GM21723 (cell line): ENCODE measurements around the gene SLC7A5.
A peak's percentile ranks its signal among the peaks of the same experiment; 100 is the strongest.
"Not testable (repeated sequence)": the region's sequence is repeated elsewhere in the genome, so short reads cannot be mapped to it uniquely, and the experiment has no call there.

Experiments
- ATAC-seq: cut with Tn5 transposase; IDR thresholded peaks from one replicate; pipeline ENCODE4 v1.9.1; 2021; ENCODE audit warnings: mild to moderate bottlenecking, moderate library complexity; ENCODE audit not compliant: unreplicated experiment

Gene SLC7A5

DNA sequence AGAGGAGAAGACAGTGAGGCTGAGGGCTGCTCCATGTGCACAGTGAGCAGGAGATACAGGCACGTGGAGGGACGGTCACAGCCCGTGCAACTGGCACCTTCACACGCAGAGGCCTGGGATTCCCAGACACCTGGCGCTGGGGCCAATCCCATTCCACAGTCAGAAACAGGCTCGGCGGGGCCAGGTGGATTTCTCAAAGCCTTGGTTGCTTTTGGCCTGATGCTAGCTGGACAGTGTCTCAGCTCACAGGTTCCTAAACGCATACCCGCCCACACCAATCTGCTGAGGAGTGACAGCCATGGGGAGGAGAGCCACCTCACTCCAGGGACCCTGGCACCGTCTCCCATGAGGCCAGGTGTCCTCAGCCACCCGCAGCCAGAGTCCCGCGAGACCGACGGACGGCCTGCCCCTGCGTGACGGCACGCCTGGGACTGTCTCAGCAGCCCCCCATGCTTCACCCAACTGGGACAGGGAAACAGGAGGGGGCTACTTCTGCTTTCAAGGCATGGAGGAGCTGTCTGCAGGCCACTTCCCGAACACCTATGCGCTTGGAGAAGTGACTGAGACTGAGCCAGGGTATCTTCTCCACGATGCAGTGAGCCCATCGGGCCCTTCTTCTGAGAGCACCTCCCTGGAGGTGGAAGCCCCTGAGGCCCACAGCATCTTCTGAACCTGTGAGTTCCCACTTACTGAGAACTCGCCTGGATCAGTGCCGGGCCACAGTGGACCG lies 6.5 kb downstream of the SLC7A5 start:
- not testable (repeated sequence) for ATAC-seq

DNA sequence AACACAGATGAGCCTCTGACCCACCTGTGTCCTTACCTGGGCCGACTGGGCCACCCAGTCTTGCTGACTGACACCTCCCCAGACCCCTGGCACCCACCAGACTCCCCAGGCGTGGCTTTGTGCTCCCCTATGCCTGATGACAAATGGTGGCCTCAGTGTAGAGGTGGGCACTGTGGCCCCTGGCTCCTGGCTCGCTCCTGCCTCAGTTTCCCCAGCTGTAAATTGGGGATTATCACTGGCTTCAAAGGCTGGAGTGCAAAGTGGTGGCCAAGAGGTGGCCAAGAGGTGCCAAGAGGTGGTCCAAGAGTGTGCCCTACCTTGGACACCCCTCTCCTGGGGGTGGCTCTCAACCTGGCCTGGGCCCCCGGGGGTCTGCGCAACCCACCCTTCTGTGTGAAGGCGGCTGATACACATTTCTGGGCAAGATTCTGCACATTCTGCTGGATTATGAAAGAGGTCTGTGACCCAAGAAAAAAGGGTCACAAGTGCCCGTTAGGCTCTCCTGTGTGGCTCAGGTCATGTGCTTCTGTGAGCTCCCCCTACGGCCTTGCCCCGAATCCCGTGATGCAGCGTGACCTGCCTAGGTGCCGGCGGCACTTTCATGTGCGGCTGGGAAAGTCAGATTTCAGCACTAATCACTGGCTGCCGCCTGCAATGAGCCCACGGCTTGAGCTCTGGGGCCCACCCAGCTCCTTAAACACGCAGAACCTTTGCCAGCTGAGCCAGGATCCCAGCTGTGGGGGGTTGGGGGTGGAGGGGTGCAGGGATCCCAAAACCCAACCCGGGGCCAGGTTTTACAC lies 7.8 kb downstream of the SLC7A5 start:
- ATAC-seq: not testable (repeated sequence)

DNA sequence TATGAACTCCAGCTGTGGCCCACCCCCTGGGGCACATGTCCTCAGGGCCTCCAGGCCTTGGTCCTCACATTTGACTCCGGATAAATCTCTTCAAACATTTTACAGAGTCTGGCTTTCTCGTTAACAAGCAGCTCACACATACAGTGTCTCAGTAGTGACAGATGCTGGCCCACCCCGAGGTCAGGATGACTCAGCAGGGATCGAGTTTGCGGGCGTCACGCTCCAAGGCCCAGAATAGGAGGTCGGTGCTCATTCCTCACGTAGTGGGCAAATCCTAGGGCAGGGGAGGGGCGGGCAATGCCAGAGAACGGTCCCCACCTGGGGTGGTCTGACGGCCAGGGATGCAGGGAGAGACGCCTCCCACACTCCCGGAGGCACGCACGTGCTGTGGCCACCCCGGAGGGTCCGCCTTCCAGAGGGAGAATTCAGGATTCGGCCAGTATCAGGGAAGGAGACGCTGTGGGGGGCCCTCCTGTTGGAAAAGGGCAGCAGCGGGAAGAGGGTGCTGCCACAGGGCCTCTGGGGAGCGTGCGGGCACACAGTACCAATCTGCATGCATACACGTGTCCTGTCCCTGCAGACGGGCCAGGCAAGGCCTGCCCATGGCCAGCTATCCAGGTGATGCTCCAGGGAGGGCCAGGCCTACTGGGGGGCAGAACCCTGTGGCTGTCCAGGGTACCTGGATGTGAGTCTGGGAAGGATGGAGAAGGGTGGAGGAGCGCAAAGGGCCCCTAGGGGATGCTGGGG lies 8.6 kb downstream of the SLC7A5 start:
- no peak for ATAC-seq

DNA sequence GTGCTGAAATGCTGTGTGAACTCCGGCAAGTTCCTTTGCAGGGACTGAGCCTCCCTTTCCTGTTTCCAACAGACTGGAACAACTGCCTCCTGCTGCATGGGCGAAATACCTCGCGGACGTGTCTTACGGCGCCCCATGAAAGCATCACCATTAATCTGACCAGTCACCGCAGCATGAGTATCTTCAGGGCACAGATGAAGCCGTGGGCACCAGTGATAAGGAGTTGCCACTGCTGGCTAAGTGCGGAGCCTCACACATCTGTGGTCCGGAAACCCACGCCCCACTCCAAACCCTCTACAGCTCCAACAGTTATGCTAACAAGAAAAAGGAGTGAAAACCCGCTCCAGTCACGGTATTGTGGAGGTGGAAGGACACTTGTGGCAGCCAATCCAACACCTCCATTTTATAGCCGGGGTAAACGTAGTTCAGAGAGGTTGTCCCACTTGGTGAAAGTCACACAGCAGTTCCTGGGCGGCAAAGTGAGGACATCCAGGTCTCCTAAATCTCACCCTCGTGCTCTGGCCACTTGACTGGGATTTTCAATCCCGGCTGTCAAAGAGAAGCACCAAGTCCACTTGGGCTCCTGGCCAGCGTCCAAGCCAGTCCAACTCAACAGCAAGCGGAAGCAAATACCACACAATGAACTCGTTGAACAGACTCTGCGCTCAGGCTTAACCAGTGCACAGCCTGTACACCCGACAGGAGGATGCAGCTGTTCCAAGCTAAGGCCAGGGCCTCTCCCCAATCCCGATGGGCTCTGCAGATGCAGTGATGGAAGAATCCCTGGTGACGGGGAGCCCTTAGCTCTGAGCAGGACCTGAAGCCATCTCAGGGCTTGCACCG lies 10.9 kb downstream of the SLC7A5 start:
- not testable (repeated sequence) for ATAC-seq

DNA sequence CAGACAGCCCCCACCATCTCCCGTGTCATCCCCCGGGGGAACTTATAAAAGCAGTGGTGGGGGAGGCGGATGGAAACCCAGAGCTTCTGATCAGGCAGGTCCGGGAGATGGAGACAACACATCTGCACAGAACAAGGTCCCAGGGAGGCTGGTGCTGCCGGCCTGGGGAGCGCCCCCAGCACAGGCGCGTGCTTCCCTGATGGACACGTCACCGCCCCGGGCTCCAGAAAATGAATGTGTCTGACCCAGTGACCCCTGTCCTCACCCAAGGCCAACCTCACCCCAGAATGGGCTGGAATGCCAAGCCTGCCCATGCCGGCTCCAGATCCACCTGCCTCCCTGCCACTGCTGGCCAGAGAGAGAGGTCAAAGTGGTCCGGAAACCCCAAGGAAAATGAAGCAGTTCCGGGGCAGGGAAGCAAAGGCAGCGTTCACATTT lies 12.5 kb downstream of the SLC7A5 start:
- no peak for ATAC-seq

DNA sequence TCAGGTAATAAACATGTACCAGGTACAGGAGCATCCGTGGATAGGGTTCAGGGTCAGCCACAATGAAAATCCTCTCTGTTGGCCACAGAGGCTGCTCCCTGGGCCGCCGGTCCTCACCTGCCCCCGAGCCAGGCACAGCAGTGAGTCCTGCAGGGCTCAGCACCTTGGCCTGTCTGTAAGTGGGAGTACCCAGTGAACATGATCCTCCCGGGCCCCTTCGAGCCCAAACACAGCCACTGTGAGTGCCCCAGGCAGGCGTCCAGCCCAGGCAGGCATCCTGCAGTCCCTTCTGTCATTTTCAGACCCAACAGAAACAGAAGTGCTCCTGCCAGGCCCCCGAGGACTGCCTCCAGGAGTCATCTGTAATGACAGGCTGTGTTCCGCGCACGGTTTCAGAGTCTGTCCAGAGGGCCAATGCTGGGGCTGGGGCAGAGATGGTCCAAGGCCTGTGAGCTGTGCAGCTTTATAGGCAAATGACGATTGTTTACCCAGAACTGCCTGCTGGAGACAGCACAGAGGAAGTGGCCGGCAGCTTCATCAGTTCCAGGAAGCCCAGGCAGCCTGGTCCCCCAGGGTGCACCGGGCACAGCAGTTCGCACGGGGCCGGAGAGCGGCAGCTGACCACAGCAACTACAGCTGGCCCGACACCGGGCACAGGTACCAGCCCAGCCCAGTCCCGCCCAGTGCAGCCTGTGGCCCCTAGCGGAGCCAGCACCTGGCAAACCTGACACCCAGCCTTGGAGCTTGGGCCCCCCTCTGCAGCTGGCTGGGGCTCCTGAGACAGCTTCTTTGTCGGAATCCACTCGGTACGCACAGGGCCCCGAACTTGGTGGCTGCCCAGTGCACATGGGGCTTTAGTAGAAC lies 13.2 kb downstream of the SLC7A5 start:
- no peak for ATAC-seq

DNA sequence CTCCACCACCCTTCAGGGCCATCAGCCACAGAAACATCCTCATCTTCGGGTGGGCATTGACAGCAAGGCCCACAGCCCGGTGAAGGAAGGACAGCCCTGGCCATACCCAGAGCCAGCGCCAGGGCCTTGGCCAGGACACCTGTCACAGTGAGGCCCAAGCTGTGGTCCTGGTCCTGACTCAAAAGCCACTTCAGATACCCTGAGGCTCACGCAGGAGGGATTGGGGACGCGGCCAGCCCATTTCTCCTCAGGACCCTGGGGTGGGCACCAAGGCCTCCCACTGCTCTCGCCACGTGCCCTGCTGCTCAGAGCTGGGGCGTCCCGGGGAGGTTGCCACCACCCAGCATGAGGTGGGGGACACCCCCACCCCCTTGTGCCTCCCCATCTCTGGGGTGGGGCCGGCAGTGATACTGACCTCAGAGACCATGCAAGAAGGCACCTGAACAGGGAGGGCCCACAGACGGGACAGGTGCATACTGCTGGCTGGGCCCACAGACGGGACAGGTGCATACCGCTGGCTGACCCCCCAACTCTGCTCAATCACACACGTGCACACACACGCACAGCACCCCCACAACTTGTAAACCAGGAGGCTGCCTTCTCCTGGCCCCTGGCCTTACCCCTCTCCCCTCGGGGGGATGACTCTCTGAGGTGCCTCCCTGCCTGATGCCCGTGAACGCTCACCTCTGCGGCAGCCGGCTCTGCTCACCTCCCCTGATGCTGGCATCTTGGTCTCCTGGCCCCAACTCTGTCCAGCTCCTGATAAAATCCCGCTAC lies 14.2 kb downstream of the SLC7A5 start:
- ATAC-seq: no peak

DNA sequence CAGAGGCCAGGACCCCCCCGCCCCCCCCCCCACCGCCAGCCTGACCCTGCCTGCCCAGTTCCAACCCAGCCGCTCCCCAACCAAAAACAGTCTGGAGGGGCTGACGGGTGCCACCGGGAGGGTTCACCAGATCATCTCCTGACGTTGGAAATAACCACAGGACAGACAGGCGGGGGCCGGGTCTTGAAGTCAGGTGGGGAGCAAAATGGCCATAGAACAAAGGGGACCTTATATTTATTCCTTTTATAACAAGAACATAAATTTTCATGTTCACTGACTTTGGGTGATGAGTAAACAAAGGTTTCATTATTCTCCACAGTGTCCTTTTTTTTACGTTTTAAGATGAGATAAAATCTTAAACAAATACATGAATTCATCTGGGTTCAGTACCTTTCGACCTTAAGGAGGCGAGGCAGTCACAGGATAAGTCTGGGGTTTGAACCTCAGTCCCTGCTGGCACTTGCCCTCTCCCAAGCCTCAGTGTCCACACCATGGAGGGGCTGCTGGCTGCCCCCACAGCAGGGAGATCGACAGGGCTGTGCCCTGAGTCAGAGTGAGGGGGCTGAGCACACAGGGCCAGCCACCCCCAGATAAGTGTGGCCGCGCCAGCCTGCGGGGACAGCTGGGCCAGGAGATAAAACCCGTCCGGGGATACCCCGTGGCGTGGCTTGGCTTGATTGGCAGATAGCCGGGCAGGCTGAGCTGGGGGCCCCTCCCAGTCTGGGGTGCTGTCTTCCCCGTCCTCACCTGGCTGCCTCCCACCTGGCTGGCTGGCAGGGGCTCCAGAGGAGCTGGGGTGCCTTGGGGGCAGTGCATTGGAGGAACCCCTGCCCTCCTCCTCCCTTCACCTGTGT lies 15.0 kb downstream of the SLC7A5 start:
- ATAC-seq: no peak

DNA sequence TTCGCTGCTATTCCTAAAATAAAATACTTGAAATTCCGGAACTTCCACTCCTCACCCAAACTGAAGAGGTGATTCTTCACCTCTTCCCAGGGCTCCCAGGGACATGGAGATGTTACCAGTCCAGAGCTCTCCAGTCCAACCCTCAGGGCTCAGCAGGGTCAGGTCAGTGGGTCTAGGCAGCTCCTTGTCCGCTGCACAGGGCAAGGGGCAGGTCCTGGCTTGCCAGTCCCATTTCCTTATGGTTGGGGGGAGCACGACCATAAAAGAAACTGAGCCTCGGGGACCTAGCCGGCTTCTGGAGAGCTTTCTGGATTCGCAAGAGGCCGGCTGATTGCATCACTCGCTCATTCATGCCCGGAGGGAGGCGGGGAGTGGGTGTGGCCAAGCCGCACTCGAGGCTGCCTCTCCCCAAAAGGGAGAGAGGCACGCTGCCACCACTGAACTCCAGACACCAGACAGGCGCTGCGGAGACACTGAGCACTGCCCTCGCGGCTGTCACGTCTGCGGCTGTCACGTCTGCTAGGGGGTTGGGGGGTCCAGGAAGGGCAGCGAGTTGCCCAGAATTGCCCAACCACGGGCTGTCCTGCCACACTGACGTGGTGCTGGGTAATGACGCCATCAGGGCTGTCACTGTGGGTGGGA lies 15.8 kb downstream of the SLC7A5 start:
- peak; percentile 67 for ATAC-seq

DNA sequence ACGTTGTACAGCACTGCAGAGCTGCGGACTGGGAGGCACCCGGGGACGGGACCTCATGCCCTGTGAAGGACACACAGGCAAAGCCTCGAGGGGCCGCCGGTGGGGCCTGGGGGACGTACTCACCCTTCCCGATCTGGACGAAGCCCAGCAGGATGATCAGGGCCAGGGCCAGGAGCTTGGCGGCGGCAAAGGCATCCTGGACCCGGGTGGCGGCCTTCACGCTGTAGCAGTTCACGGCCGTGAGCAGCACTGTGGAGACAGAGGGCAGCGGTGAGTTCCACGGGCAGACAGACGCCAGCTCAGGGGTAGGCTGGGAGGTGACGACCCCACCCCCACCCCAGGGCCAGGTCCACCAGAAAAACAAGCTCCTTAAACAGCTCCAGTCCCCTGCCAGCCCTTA lies 17.7 kb downstream of the SLC7A5 start:
- no peak for ATAC-seq

DNA sequence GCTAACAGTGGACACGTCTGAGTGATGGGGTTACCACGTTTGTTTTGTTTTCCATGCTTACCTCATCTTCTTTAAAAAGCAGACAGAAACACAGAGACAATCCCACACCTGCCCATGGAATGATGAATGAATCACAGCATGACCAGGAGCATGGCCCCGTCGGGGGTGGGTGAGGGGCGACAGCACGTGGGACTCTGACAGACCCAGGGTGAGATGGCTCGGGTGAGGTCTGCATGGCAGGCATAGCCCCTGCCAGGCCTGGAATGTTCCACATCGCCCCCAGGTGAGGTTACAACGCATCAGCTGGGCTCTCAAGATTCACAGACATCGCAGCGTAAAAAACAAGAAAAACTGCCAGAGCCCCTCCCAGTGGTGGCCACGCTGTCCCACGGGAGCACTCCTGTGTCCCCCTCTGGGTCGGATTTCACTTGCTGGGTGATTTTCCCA lies 18.1 kb downstream of the SLC7A5 start:
- no peak for ATAC-seq

DNA sequence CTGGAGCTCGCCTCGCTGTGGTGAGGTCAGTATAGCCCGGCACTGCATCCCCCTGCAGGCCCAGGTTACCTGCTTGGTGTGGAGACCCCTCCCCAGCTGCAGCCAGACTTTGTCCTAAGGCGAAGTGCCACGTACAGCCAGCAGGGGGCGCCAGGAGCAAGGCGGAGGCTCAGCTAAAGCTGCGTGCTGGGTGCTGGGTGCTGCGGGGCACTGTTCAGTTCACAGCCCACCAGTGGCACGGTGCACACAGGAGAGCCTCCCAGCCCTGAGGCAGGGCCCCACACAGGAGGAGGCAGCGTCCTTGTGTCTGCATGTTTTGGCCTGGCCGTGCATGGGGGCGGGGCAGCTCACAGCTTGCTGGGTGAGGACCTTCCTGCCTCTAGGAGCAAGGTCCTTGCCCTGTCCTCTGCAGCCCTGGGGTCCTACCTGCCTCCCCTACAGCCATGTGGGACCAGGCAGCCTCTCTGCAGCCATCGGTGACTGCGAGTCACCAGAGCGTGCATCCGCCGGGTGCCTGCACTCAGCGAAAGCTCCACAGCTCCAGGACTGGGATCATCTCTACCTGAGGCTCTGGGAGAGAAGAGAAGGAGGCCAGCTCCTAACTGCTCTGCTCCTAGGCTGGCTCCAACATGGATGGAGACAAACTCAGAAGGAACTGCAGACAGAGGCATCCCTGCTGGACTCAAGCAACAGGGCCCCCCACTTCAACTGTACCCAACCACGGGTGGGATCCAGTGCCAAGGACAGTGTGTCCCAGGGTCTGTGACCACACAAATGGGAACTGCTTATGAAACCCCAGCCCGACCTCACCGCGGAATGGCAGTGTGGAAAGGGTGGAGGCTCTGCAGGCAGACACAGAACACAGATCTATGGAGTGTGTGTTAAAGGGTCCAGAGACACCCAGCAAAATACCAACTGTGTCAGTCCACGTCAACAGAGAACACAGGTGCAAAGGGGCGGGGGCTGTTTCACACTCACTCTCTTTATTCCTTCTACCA lies 19.0 kb downstream of the SLC7A5 start:
- no peak for ATAC-seq

DNA sequence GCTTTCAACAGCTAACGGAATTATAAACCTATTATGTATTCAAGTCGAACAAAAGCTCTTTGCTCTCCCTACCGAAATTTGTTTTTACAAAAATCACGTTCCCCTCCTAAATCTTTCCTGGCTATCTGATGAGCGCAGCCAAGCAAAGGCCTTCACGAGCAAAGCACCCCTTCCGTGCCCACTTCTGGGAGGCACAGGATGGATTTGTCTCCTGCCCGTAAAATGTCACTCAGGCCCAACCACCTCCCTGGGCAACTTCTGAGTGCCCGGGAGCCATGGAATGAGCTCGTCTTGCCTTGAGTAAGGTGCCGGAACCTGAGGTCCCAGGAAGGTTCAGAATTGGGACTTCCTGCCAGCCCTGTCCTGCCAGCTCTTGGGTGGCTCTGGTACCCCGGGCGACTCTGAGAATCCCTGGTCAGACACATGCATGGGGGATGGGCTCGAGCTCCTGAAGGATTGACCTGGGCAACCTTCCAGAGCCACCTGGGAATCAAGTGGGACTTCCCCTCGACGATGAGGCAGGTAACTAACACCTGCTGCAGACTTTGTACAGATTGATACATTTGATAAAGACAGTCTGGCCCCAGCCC lies 19.8 kb downstream of the SLC7A5 start:
- ATAC-seq: no peak

DNA sequence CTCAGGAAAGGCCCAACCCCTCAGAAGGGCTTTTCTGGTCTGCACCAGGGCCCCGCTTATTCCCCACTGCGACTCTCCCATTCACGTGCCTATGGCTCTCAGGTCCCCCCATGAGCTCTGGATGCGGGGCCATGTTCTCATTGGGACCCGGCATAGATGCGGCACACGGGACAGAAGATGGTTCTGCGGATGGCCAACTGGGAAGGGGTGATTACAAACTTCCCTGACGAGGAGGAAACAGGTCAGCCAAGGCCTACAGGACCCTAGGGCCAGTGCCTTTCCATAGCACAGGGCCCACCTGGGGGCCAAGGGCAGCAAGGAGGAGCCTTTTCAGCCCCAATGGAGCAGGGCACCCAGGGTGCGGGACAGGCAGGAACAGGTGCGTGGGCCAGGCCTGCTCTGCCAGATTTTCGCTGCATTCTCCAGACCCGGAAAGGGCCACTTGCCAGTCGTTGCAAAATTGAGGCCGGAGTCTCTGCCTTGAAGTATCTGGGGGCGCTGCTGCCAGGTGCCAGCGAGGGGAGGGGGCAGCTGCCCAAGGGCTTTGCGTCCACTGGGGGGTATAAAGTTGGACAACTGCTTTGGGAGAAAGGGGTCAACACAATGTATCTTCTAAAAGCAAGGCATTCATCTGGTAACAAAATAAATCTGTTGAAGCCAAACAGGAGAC lies 20.5 kb downstream of the SLC7A5 start:
- no peak for ATAC-seq
